GM19467 (cell line): ENCODE measurements around the gene GAS2L2.

Source experiments
- ATAC-seq: cut with Tn5 transposase; IDR thresholded peaks from one replicate; pipeline ENCODE4 v1.9.1; 2021; ENCODE audit warnings: mild to moderate bottlenecking, moderate library complexity; ENCODE audit not compliant: unreplicated experiment

The GAS2L2 gene

GRCh38 chr17:35752945-35753764 is at the start of gene GAS2L2:
Gene GAS2L2, minus strand, starts transcription at chr17:35753239. Its CDS starts 389 bp downstream, at chr17:35752850.
- no peak for ATAC-seq

GRCh38 chr17:35801583-35802224 is 48.7 kb upstream of the GAS2L2 start:
- ATAC-seq: no peak

GRCh38 chr17:35799942-35800341 is 46.9 kb upstream of the GAS2L2 start:
- no peak for ATAC-seq

- ATAC-seq: no peak
Observed at GRCh38 chr17:35797918-35798317, 44.9 kb upstream of the GAS2L2 start.

GRCh38 chr17:35797370-35797769 is 44.3 kb upstream of the GAS2L2 start:
- no peak for ATAC-seq

GRCh38 chr17:35796942-35797341 is 43.9 kb upstream of the GAS2L2 start:
- ATAC-seq: no peak

GRCh38 chr17:35795871-35796265 is 42.8 kb upstream of the GAS2L2 start:
- ATAC-seq: no peak

GRCh38 chr17:35795007-35795870 is 42.2 kb upstream of the GAS2L2 start, which contains the start of gene MMP28:
Gene MMP28, minus strand, starts transcription at chr17:35795641. Its CDS starts 264 bp downstream, at chr17:35795377.
- ATAC-seq: no peak

- no peak for ATAC-seq
Observed at GRCh38 chr17:35793257-35793656, 40.2 kb upstream of the GAS2L2 start.

GRCh38 chr17:35791681-35792350 is 38.8 kb upstream of the GAS2L2 start:
- no peak for ATAC-seq

- no peak for ATAC-seq
Observed at GRCh38 chr17:35790841-35791240, 37.8 kb upstream of the GAS2L2 start.

- no peak for ATAC-seq
Observed at GRCh38 chr17:35788477-35789368, 35.7 kb upstream of the GAS2L2 start.

GRCh38 chr17:35786941-35787432 is 33.9 kb upstream of the GAS2L2 start:
- ATAC-seq: no peak

GRCh38 chr17:35784895-35785294 is 31.9 kb upstream of the GAS2L2 start:
- ATAC-seq: no peak

GRCh38 chr17:35780950-35781349 is 27.9 kb upstream of the GAS2L2 start:
- ATAC-seq: no peak

GRCh38 chr17:35778641-35779196 is 25.7 kb upstream of the GAS2L2 start:
- no peak for ATAC-seq

GRCh38 chr17:35775583-35775982 is 22.5 kb upstream of the GAS2L2 start:
- no peak for ATAC-seq

GRCh38 chr17:35775039-35775438 is 22.0 kb upstream of the GAS2L2 start:
- ATAC-seq: no peak

- ATAC-seq: no peak
Observed at GRCh38 chr17:35774499-35774898, 21.5 kb upstream of the GAS2L2 start.
